IPS-20b (cell line): ENCODE results near the gene DDC.
"Not testable (repeated sequence)": the region's sequence is repeated elsewhere in the genome, so short reads cannot be mapped to it uniquely, and the experiment has no call there.

Source experiments
- H3K27ac ChIP-seq: one replicate; pipeline ENCODE4 v1.5.1; 2013; ENCODE audit warnings: low read length
- H3K27me3 ChIP-seq: 2 replicates; pipeline ENCODE4 v1.6.1; 2013; ENCODE audit warnings: mild to moderate bottlenecking, low read length, inconsistent platforms; ENCODE audit not compliant: insufficient read depth
- H3K36me3 ChIP-seq: 2 replicates; pipeline ENCODE4 v1.6.1; 2013; ENCODE audit warnings: low read depth, mild to moderate bottlenecking, inconsistent platforms, low read length, moderate library complexity; ENCODE audit not compliant: insufficient read depth
- H3K4me1 ChIP-seq: 2 replicates; pipeline ENCODE4 v1.6.1; 2013; ENCODE audit warnings: mild to moderate bottlenecking, control low read depth, inconsistent platforms, low read length, moderate library complexity; ENCODE audit not compliant: insufficient read depth
- H3K4me3 ChIP-seq: 2 replicates; pipeline ENCODE4 v1.5.1; 2013; ENCODE audit warnings: mild to moderate bottlenecking, low read length, inconsistent platforms
- H3K9ac ChIP-seq: 2 replicates; pipeline ENCODE4 v1.6.1; 2013; ENCODE audit warnings: low read depth, mild to moderate bottlenecking, inconsistent platforms, low read length, moderate library complexity
- H3K9me3 ChIP-seq: 2 replicates; pipeline ENCODE4 v1.6.1; 2013; ENCODE audit warnings: mild to moderate bottlenecking, low read depth, low read length, inconsistent platforms; ENCODE audit not compliant: insufficient read depth

DDC gene

GRCh38 chr7:50531928-50532327, 33.3 kb downstream of the DDC start:
- no peak overlapping the region for H3K27ac ChIP-seq
- H3K4me1 ChIP-seq, result peaks cover 12% of the 10 kb centered on the region
- no peak overlapping the region for H3K4me3 ChIP-seq
- no peaks in the 10 kb centered on the region for H3K9me3 ChIP-seq
- no peaks in the 10 kb centered on the region for H3K36me3 ChIP-seq
- H3K9ac ChIP-seq, result no peak overlapping the region
- H3K27me3 ChIP-seq, result no peaks in the 10 kb centered on the region

DNA sequence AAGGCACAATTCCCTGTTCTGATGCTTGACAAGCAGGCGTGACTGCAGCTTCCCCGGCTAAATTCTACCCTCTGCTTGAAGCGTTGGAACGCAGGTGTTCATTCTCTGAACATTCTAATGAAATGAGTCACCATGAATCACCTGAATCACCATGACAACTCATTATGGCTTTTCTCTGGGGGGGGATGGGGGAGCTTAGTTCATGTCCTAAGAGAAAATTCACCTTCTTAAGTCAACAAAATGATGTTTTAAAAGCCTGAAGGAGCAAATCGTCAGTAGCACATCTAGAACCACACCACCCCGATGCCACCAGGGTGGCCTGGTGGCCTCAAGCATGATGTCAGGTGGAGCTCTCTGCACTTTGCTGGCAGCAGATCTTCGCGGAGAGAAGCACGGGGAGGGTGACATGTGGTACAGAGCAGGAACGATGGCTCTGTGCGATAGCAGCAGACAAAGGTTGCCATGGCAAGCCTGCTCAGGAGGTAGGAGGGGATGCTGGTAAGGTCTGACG, 33.7 kb downstream of the DDC start:
- no peaks in the 10 kb centered on the region for H3K9me3 ChIP-seq
- H3K27me3 ChIP-seq, result no peaks in the 10 kb centered on the region
- H3K9ac ChIP-seq, result no peak overlapping the region
- peaks cover 12% of the 10 kb centered on the region for H3K4me1 ChIP-seq
- no peak overlapping the region for H3K4me3 ChIP-seq
- no peak overlapping the region for H3K27ac ChIP-seq
- H3K36me3 ChIP-seq, result no peaks in the 10 kb centered on the region

- no peak overlapping the region for H3K9ac ChIP-seq
- H3K4me1 ChIP-seq, result peaks cover 12% of the 10 kb centered on the region
- H3K27me3 ChIP-seq, result no peaks in the 10 kb centered on the region
- no peaks in the 10 kb centered on the region for H3K36me3 ChIP-seq
- H3K27ac ChIP-seq, result no peak overlapping the region
- H3K9me3 ChIP-seq, result no peaks in the 10 kb centered on the region
- no peak overlapping the region for H3K4me3 ChIP-seq
Observed at GRCh38 chr7:50530766-50531165, 34.4 kb downstream of the DDC start.

GRCh38 chr7:50529093-50529862, 35.9 kb downstream of the DDC start:
- Histone ChIP-seq H3K4me3 (no peak overlapping the region), H3K9ac (no peak overlapping the region), H3K36me3 (no peaks in the 10 kb centered on the region), H3K27me3 (no peaks in the 10 kb centered on the region), H3K27ac (no peak overlapping the region), H3K9me3 (no peaks in the 10 kb centered on the region), H3K4me1 (peaks cover 12% of the 10 kb centered on the region)

DNA sequence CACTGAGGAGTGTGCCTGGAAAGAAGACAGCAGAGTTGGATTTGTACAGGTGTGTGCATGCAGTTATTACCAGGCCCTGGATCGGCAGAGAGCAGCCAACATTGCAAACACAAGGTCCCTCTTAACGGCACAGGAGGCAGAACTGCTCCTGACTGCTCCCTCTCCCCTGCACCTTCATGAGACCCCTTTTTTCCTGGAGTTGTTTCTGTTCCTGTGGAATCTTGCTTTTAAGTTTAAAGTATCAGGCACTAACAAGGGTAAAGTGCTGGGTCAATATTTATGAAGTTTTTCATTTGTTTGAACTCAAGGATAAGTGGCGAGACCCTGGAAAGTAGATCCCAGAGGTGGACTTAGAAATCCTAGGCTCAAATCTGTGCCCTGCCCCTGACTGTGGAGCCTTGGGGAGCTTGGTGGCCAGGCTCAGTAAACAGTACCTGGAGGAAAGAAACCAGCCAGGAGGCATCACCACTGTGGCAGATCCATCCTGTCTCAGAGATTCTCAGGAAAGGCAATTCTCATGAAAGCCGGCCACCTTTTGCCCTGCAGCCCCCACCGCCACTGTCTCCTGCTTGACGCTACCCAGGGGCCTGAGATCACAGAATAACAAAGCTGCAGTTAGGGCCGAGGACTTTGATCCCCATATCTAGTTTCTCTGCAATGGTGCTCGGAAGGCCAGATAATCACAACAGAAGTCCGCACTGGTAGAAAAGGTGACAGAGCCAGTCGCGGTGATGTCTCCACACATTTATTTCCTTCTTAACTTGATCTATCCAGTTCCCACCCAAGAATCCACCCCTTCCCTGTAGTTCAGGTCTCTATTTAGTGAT, 36.7 kb downstream of the DDC start:
- Histone ChIP-seq H3K27me3 (no peaks in the 10 kb centered on the region), H3K4me3 (no peak overlapping the region), H3K27ac (no peak overlapping the region), H3K9ac (no peak overlapping the region), H3K36me3 (no peaks in the 10 kb centered on the region), H3K4me1 (peaks cover 12% of the 10 kb centered on the region), H3K9me3 (no peaks in the 10 kb centered on the region)

DNA sequence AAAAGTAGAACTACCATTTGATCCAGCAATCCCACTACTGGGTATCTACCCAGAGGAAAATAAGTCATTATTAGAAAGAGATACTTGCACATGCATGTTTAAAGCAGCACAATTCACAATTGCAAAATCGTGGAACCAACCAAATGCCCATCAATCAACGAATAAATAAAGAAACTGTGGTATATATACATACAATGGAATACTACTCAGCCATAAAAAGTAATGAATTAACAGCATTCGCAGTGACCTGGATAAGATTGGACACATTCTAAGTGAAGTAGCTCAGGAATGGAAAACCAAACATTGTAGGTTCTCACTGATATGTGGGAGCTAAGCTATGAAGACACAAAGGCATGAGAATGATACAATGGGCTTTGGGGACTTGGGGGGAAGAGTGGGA, 45.9 kb downstream of the DDC start:
- H3K27me3 ChIP-seq, H3K27ac ChIP-seq, H3K36me3 ChIP-seq, H3K9ac ChIP-seq, H3K9me3 ChIP-seq, H3K4me3 ChIP-seq, H3K4me1 ChIP-seq: not testable (repeated sequence)

- Histone ChIP-seq H3K36me3 (no peaks in the 10 kb centered on the region), H3K9ac (no peak overlapping the region), H3K27ac (no peak overlapping the region), H3K4me3 (no peak overlapping the region), H3K9me3 (no peaks in the 10 kb centered on the region), H3K27me3 (no peaks in the 10 kb centered on the region), H3K4me1 (no peaks in the 10 kb centered on the region; the same call in 1 of the 2 replicates)
Observed at GRCh38 chr7:50513166-50513871, 51.9 kb downstream of the DDC start.

GRCh38 chr7:50512384-50512783, 52.8 kb downstream of the DDC start:
- H3K4me1 ChIP-seq, result no peaks in the 10 kb centered on the region; the same call in 1 of the 2 replicates
- H3K36me3 ChIP-seq, result no peaks in the 10 kb centered on the region
- H3K9ac ChIP-seq, result no peak overlapping the region
- no peak overlapping the region for H3K4me3 ChIP-seq
- no peak overlapping the region for H3K27ac ChIP-seq
- H3K27me3 ChIP-seq, result no peaks in the 10 kb centered on the region
- H3K9me3 ChIP-seq, result no peaks in the 10 kb centered on the region

DNA sequence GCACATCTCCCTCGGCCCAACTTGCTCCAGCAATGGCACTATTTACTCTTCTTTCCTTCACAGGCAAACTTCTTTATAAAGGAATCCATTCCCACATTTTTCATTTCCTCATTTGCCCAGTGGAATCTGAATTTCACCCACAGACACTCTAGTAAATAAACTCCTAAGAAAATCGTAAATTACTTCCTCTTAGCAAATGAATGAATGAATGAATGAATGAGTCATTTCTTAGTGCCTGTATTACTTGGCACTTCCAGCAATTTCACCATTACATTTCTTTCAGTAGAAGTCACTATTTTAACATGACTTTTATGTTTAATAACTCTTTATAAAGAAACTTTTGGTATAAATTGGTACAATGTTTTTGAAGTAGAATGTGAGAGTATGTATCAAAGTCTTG, 55.7 kb downstream of the DDC start:
- H3K4me1 ChIP-seq, result no peaks in the 10 kb centered on the region; the same call in 1 of the 2 replicates
- no peak overlapping the region for H3K9ac ChIP-seq
- no peaks in the 10 kb centered on the region for H3K27me3 ChIP-seq
- no peak overlapping the region for H3K27ac ChIP-seq
- H3K4me3 ChIP-seq, result no peak overlapping the region
- H3K9me3 ChIP-seq, result no peaks in the 10 kb centered on the region
- no peaks in the 10 kb centered on the region for H3K36me3 ChIP-seq

DNA sequence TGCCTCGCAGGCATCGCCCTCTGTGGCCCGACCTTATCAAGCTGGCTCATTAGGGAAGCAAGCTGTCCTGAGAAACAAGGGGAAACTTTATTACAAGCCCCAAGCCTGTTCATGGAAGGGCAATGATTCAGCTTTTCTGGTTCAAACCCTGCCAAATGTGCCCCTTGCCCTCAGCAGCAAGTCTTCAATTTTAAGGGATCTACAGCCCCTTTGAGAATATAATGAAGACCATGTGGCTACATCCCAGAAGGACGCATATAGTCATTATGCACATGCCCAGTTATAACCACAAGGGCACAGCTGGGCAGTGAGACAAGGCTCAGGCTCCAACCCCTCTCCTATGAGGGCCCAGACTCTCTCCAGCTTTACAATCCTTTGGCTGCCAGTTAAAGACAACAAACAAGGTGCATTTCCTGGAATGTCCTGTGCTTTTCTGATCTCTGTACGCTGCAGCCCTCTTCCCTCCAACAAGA, 56.7 kb downstream of the DDC start:
- no peaks in the 10 kb centered on the region for H3K27me3 ChIP-seq
- H3K9me3 ChIP-seq, result no peaks in the 10 kb centered on the region
- no peak overlapping the region for H3K9ac ChIP-seq
- no peaks in the 10 kb centered on the region for H3K36me3 ChIP-seq
- no peak overlapping the region for H3K4me3 ChIP-seq
- no peaks in the 10 kb centered on the region for H3K4me1 ChIP-seq
- no peak overlapping the region for H3K27ac ChIP-seq

DNA sequence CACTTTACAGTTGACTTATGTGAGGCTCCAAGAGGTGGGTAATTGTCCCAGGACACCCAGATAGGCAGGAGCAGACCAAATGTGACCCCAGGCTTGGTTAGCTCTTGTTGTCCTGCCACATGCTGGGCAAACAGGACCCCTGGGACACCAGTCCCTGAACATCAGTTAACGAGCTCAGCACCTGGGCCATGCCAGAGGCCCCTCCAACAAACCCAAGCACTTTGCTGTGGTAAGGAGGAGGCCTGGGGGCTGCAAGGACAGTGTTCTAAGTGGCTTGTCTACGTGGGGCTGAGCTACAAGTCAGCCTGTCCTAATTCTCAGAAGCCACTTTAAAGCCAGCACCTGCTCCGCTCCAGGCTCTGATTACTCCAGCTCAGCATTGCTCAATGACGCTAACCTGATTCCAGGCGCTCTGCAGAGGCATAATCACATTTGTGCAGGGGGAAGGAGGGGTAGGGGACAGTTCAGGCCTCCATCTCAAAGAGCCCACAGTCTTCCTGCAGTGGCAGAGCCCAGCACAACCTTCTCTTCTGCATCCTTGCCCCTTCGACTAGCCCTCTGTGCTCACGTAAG, 57.2 kb downstream of the DDC start:
- H3K27ac ChIP-seq, result no peak overlapping the region
- no peaks in the 10 kb centered on the region for H3K36me3 ChIP-seq
- H3K4me3 ChIP-seq, result no peak overlapping the region
- H3K4me1 ChIP-seq, result no peaks in the 10 kb centered on the region
- no peaks in the 10 kb centered on the region for H3K27me3 ChIP-seq
- no peak overlapping the region for H3K9ac ChIP-seq
- H3K9me3 ChIP-seq, result no peaks in the 10 kb centered on the region
